Left hindlimb (tissue), 1 donor: ENCODE data around the gene CD99L2.
"Not testable (repeated sequence)": the region's sequence is repeated elsewhere in the genome, so short reads cannot be mapped to it uniquely, and the experiment has no call there.

ENCODE experiments used
- DNase-seq: peaks from one replicate; pipeline ENCODE4 v3.0.0-alpha.2; 2018

CD99L2 gene

DNA sequence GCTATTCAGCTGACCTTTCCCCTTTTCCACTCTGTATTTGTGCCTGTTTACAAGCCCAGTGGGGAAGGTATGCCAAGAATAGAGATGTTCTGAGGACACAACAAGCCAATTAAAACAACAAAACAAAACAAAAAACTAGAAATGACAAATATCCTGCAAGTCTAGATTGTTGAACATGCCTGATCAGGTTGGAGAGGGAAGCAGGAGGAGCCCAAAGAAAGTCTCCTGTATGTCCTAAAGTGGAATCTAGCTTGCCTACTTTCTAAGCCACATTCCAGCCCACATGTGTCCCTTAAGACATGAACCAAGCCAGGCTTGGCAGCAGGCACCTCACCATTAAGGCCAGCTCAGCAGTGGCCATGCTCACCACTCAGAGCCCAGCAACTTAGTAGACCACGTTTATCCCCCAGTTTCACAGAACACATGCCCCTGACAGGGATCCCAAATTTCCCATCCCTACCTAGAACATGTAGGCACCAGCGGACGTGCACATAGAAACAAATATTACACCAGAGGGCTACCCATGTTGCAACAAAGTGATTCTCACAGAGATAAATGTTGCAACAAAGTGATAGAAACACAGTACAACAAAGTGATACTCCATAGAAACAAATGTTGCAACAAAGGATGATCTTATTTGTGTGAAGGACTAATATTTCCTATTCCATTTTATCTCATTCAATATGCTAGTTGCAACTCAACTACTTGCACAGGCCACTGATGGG lies 48.3 kb downstream of the CD99L2 start:
- no peak for DNase-seq

DNA sequence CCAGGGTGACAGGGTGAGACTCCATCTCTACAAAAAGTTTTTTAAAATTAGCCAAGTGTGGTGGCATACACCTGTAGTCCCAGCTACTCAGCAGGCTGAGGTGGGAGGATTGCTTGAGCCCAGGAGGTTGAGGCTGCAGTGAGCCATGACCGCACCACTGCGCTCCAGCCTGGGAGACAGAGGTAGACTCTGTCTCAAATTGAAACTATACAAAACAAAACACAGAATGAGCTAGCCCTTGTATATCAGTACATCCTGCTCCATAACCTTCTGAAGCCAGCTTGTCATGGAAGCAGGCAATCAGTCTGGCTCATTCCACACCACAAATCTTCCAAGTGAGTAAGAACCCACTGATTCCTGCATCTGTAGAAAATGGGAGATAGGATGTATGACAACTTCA lies 49.0 kb downstream of the CD99L2 start:
- DNase-seq, result no peak

DNA sequence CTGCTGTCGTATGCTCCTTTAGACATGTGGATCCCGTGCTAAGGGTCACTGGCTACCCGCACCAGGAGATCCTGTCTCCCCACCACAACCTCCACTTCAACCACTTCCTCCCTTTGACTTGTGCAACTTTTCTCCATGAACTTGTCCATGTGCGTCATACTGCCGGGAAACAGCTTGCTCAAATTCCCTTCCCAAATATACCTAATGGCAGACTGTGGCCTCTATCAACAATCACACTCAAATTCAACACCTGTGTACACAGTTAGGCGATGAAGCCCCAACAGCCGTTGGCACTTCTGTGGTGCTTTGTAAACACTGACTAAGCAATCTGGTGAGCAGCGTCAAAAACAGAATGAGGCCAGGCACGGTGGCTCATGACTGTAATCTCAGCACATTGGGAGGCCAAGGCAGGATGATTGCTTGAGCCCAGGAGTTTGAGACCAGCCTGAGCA lies 49.5 kb downstream of the CD99L2 start:
- no peak for DNase-seq

DNA sequence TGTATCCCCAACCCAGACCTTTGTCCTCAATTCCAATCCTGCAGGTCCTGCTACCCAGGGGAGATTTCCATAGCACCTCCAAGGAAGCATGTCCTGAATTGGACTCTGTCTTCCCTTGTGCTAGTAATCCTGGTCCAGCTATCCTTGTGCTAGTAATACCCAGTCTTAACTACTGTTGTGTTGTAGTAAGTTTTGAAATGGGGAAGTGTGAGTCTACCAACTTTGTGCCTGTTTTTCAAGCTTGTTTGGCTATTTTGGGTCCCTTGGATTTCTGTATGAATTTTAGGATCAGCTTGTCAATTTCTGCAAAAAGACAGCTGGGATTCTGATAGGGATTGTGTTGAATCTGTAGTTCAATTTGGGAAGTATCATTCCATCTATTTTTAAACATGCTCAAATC lies 51.4 kb downstream of the CD99L2 start:
- no peak for DNase-seq

DNA sequence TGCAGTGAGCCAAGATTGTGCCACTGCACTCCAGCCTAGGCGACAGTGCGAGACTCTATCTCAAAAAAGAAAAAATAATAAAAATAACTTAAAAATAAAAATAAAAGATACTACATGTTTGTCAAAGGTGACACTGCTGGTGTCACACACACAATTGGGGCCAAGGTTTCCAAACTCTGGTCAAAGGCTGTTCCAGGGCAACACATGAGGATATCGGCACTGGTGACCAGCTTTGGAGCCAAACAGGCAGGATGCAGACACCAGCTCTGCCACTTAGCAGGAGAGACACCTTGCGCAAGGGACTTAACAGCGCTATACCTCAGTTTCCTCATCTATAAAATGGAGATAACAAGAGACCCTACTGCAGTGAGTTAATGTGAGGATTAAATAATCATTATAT lies 52.3 kb downstream of the CD99L2 start:
- DNase-seq, result no peak

DNA sequence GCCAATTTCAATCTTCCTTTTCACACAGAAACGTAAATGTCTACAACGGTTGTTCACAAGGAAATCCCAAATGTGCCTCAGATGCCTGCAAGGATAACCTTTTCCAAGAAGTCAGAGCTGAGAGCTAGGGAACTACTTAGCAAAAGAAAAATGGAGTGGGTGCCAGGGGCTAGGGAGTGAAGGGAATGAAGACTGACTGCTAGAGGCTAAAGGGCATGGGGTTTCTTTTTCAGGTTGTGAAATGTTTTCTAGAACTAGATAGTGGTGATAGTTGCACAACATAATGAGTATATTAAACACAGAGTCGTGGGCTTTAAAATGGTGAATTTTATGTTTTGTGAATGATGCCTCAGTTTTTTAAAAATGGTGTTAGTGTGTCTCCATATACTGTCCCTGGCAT lies 53.4 kb downstream of the CD99L2 start:
- DNase-seq, result no peak

DNA sequence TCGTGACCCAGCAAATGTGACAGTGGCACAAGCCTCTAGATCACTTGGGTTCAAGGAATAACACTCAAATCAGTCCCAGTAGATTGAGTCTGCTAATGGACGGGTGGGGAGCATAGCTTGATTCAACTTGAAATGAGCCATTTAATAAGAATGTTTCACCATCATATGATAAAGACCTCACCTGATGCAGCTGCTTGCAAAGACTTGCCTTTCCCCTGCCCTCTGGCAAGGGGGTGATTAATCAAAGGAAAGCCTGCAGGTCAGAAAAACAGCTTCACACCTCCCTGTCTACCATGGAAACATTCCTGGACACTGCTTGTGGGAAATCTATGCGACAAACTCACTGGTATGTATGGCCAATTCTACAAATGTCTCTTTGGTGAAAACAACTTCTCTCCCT lies 54.5 kb downstream of the CD99L2 start:
- no peak for DNase-seq

DNA sequence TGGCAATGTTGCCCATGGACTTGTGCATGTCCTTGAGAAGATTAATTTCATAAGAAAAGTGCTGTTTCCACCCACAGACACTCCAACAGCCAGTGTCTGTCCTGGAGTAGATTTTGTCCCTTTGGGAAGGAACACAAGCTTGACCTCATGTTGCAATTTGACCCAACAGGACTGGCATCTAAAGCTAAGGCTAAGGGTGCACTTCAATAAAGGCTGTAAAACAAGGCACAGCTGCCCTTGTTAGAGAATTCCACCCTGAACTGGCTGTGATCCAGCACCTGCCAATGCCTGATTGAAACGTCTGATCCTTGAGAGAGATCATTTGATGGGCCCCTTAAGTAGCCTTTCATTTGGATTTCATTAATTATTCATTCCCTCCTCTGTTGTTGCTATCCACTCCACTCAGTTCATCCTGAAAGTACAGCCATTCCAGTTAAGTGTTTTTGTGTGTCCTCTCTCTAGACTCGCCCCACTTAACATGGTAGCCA lies 56.2 kb downstream of the CD99L2 start:
- DNase-seq, result no peak

DNA sequence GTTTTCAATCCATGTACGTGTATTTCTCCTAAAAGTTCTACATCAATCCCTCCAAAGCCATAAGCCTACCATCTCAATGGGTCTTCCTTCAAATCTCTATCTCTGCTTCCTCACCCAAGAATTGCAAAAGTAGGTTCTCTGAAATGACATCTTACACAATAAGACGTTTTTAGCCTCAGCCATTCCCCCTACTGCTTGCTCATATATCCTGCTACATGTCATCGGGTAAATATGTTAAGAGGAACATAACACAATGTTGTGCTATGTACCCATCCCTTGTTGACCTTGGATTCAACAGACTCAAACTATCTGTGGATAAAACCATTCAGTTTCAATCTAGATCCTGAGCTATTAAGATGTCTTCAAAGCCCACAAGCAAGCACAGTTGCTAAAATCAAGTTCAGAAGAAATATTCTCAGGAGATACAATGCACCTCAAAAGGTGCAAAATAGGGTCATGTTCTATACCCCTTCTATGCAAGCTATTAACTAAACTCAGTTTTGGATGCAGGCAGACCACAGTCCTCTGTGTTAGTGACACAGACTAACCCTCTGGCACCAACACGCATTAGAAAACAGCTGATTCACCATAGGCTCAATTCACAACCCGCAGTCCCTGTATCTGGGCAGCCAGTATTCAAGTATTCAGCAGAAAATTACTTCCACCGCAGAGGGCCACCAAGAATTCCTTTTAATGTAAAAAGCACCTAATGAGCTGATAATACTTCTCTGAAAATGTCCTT lies 56.8 kb downstream of the CD99L2 start:
- DNase-seq, result no peak

DNA sequence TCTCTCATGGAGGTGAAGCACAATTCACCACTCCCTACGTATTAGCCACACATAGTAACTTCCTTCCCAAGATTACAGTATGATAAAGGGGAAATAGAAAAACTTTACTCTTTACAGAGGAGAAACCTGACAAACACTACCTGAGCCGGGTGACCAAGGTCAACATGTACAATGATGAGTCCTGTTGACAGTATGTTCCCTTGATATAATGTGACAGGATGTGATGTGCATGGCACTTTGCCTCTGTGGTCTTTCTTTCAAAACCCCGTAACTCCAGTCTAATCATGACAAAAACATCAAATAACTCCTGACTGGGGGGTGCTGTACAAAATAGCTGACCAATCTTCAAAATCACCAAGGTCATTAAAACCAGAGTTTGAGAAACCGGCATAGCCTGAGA lies 60.6 kb downstream of the CD99L2 start:
- no peak for DNase-seq

DNA sequence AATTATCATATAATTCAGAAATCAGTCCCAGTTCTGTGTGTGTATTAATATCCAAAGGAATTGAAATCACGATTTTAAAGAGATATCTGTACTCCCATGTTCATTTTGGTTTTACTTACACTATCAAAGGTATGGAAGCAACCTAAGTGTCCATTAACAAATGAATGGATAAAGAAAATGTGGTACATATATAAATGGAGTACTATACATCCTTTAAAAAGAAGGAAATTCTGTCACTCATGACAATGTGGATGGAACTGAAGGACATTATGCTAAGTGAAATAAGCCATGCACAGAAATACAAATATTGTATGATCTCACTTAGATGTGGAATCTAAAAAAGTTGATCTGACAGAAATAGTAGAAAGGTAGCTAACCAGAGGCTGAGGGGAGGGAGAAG lies 63.8 kb downstream of the CD99L2 start:
- DNase-seq, result no peak

DNA sequence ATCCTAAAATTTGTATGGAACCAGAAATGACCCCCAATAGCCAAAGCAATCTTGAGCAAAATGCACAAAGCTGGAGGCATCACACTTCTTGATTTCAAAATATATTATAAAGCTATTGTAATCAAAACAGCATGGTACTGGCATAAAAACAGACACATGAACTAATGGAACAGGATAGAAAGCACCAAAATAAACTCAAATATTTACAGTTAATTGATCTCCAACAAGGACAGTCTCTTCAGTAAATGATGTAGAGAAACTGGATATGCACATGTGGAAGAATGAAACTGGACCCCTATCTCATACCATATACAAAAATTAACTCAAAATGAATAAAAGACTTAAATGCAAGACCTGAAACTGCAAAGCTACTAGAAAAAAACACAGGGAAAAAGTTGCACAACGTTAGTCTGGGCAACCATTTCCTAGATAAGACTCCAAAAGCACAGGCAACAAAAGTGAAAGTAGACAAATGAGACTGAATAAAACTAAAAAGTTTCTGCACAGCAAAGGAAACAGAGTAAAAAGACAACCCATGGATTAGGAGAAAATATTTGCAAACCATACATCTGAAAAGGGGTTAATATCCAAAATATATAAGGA lies 64.9 kb downstream of the CD99L2 start:
- no peak for DNase-seq

DNA sequence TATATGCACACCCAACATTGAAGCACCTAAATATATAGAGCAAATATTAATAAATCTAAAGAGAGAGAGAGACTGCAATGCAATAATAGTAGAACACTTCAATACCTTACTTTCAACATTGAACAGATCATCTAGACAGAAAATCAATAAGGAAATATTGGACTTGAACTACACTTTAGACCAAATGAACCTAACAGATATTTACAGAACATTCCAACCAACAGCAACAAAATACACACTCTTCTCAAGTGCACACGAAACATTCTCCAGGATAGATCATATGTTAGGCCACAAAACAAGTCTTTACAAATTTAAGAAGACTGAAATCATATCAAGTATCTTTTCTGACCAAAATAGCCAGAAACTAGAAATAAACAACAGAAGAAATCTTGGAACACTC lies 66.6 kb downstream of the CD99L2 start:
- DNase-seq, result no peak

DNA sequence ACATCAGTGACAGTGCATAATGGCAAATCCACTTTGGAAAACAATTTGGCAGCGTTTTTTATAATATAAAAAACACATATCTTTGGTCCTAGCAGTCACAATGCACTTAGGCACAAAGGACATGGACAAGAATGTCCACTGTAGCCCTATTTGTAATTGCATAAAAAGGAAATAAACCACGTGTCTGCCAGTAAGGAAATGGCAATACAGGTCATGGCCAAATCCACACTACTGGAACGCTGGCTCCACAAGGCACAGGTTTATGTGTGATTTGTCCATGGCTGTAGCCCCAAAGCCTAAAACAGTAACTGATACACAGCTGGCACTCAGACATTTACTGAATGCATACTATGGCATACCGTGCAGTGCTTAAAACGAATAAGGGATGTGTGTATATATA lies 69.7 kb downstream of the CD99L2 start:
- no peak for DNase-seq

DNA sequence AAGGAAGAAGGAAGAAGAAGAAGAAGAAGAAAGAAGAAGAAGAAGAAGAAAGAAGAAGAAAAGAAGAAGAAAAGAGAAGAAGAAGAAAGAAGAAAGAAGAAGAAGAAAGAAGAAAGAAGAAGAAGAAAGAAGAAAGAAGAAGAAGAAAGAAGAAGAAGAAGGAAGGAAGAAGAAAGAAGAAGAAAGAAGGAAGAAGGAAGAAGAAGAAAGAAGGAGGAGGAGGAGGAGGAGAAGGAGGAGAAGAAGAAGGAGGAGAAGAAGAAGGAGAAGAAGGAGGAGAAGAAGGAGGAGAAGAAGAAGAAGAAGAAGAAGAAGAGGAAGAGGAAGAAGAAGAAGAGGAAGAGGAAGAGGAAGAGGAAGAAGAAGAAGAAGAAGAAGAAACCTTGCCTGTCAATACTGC lies 74.1 kb downstream of the CD99L2 start:
- not testable (repeated sequence) for DNase-seq

DNA sequence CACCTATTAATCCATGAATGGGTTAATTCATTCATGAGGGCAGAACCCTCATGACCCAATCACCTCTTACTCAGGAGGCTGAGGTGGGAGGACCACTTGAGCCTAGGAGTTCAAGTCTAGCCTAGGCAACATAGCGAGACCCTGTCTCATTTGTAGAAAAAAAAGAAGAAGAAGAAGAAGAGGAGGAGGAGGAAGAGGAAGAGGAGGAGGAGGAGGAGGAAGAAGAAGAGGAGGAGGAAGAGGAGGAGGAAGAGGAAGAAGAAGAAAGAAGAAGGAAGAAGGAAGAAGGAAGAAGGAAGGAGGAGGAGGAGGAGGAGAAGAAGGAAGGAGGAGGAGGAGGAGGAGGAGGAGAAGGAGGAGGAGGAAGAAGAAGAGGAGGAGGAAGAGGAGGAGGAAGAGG lies 74.6 kb downstream of the CD99L2 start:
- DNase-seq, result not testable (repeated sequence)

DNA sequence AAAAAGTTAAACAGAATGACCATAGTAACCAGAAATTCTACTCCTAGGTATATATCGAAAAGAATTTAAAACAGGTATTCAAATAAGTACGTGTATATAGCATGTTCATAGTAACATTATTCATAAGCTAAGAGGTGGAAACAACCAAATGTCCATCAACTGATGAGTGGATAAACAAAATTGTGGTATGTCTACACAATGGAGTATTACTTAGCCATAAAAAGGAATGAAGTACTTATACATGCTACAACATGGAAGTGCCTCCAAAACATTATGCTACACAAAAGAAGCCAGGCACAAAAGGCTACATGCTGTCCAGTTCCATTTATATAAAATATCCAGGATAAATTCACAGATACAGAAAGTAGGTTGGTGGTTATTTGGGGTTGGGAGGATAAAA lies 76.5 kb downstream of the CD99L2 start:
- no peak for DNase-seq

DNA sequence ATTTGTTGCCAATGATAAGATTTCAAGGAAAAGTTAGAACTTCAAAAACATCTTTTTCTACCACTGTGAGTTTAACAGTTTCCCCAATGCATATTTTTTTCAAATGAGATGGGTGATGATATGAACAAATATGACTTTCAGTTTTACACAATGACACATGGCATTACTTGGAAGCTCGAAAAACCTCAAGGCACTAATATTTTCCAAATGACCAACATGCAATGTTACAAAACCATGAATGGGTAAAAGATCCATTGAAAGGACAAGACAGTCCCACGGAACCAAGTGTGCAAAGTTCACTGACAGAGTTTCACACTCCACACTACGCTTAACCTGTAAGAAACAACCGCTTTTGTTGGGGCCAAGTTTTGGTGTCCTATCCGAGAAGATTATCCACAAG lies 84.5 kb downstream of the CD99L2 start:
- DNase-seq, result no peak

DNA sequence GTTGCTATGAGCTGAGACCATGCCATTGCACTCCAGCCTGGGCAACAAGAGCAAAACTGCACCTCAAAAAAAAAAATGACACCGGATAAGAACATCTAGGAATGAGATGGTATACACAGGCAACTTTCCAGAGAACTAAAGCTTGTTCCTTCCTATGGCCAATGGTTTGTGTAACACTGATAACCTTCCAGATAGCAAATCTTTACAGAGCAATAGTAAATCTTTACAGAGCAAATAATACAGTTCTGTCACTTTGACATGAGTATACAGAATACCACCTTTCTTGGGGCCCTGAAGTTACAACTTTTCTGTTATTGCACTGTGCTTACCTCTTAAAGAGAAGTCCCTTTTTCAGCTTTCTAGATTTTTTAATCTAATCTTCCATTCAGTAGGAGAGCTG lies 91.6 kb downstream of the CD99L2 start:
- no peak for DNase-seq

DNA sequence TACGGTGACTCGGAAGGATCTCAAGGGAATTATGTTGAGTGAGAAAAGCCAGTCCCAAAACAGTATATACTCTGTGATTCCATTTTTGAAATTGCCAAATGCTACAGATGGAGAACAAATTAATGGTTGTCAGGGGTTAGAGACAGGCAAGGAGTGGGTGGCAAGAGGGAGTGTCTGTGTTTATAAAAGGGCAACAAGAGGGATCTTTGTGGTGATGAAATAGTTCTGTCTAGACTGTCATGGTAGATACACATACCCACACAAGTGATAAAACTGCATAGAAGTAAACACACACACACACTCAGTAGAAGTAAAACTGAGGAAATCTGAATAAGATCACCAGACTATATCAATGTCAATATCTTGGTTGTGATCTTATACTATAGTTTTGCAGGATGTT lies 92.7 kb downstream of the CD99L2 start:
- no peak for DNase-seq

DNA sequence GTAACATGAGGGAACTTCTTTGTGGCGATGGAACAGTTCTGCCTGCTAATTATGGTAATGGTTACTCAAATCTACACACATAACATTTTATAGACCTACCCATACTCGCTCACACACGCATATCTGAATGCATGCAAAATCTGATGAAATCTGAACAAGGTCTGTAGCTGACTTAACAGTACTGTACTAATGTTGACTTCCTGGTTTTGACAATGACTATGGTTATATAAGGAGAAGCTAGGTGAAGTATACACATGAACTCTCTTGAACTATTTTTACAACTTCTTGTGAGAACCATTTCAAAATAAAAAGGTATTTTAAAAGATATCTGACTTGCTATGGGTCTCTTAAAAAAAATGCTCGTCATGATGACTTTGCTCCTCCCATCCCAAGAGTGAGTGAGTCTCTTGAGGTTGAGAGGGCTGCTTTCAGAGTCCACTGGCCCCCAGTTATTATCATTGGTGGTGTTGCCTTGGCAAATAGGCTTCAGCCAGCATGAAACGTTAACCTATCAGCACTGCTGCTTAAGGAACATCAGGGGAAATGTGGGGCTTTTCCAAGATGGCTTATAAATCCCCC lies 105.4 kb downstream of the CD99L2 start:
- DNase-seq, result no peak

DNA sequence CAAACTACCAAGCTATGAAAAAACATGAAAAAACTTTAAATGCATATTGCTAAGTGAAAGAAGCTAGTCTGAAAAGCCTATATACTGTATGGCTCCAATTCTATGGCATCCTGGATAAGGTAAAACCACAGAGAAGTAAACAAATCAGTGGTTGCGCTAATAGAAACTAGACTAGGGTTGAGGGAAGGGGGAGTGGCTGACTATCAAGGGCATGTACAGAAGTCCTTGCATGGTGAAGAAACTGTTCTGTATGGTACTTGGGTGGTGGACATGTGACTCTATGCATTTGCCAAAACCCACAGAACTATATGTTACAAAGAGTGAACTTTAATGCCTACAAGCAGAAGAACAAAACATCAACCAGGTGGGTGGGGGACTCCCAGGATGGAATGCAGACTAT lies 108.4 kb downstream of the CD99L2 start:
- no peak for DNase-seq

DNA sequence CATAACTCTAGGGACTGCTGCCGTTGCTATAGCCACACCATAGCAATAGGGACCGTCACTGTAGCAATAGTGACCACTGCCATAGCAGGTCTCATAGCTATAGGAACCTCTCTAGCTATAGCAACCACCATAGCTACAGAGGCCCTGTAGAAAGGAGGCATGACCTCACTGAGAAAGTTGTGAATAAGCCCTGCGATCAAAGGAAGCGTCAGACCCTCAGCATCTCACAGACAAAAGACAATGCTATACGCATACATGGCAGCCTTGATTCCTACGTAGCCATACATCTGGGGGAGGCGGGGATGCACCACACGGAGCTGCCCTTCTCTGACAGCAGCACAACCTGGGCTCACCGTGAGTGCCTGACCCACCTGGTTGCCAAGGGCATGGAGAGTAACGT lies 116.8 kb downstream of the CD99L2 start:
- no peak for DNase-seq

DNA sequence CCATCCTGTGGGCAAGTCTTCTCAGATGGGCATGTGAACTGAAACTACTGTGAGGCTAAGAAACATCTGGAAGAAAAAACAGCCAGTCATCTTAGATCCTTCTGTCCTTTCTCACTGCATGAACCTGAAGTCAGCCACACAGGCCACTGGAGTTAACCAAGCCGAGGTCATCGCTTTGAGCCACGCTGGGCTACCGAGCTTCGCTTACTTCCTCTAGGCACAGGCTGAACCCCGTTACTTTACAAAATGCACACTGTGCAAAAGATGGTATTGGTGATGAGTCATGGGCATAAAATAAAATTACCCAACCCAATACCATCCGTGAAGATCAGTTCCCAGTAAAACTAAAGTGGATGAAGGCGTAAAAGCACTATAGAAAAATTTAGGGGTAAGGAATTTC lies 119.1 kb downstream of the CD99L2 start:
- DNase-seq, result no peak
